Progenitor cell of endocrine pancreas (in vitro differentiated cells): ENCODE measurements around the gene NIPBL. TPM values are rescaled to one million over a fixed set of nuclear protein-coding genes. Genes with fewer than 3 reads are reported as not detected.

Source experiments
- DNase-seq: peaks from one replicate; pipeline ENCODE4 v3.0.0; 2021; ENCODE audit warnings: low spot score; ENCODE audit not compliant: unreplicated experiment
- H3K27ac Mint-ChIP-seq: 2 replicates; pipeline ENCODE4 v1.8.0; 2021; ENCODE audit warnings: mild to moderate bottlenecking, moderate library complexity, mixed read lengths
- H3K27me3 Mint-ChIP-seq: 2 replicates; pipeline ENCODE4 v1.8.0; 2021; ENCODE audit warnings: mixed read lengths
- H3K36me3 Mint-ChIP-seq: 2 replicates; pipeline ENCODE4 v1.8.0; 2022; ENCODE audit warnings: mixed read lengths; ENCODE audit not compliant: insufficient read depth
- H3K4me1 Mint-ChIP-seq: 2 replicates; pipeline ENCODE4 v1.8.0; 2021; ENCODE audit warnings: low read depth, mixed read lengths
- H3K4me3 Mint-ChIP-seq: 2 replicates; pipeline ENCODE4 v1.8.0; 2021; ENCODE audit warnings: low read depth, mild to moderate bottlenecking, moderate library complexity, mixed read lengths
- H3K9me3 Mint-ChIP-seq: 2 replicates; pipeline ENCODE4 v1.8.0; 2021; ENCODE audit warnings: low read depth, mixed read lengths
- CTCF ChIP-seq: fragments of 200-600 bp; sonication (generic); IDR thresholded peaks from one replicate; pipeline ENCODE4 v1.5.0; 2021; ENCODE audit warnings: antibody characterized with exemption, mild to moderate bottlenecking; ENCODE audit not compliant: unreplicated experiment
- total RNA-seq: library from RNA; stranded (reverse); gene quantifications from 2 replicates; pipeline ENCODE4 v1.2.1, GENCODE V29; 2021

NIPBL gene
- total RNA-seq, 1 donor from 2014 or later: 85.6 TPM

- H3K4me1 Mint-ChIP-seq: peaks cover 19% of the 10 kb centered on the region
- no peaks in the 10 kb centered on the region for H3K9me3 Mint-ChIP-seq
- H3K27ac Mint-ChIP-seq: no peak overlapping the region
- H3K4me3 Mint-ChIP-seq: no peak overlapping the region
- TF ChIP-seq CTCF: no peak
- DNase-seq: no peak
- H3K36me3 Mint-ChIP-seq: peaks cover 1% of the 10 kb centered on the region
- no peaks in the 10 kb centered on the region for H3K27me3 Mint-ChIP-seq
Measured at GRCh38 chr5:36949593-36949992, 73.0 kb downstream of the NIPBL start.

GRCh38 chr5:36950586-36951457, 74.3 kb downstream of the NIPBL start:
- TF ChIP-seq CTCF: no peak
- H3K4me1 Mint-ChIP-seq: peaks cover 19% of the 10 kb centered on the region
- H3K36me3 Mint-ChIP-seq: peaks cover 6% of the 10 kb centered on the region
- no peaks in the 10 kb centered on the region for H3K9me3 Mint-ChIP-seq
- H3K27ac Mint-ChIP-seq: no peak overlapping the region
- DNase-seq: no peak
- no peak overlapping the region for H3K4me3 Mint-ChIP-seq
- H3K27me3 Mint-ChIP-seq: no peaks in the 10 kb centered on the region

GRCh38 chr5:36953043-36953442, 76.5 kb downstream of the NIPBL start:
- peaks cover 15% of the 10 kb centered on the region for H3K36me3 Mint-ChIP-seq
- no peaks in the 10 kb centered on the region for H3K27me3 Mint-ChIP-seq
- no peak for TF ChIP-seq CTCF
- no peak overlapping the region for H3K4me3 Mint-ChIP-seq
- H3K4me1 Mint-ChIP-seq: peaks cover 19% of the 10 kb centered on the region
- H3K9me3 Mint-ChIP-seq: peaks cover 2% of the 10 kb centered on the region
- DNase-seq: no peak
- H3K27ac Mint-ChIP-seq: no peak overlapping the region

GRCh38 chr5:36957953-36958537, 81.5 kb downstream of the NIPBL start:
- Mint-ChIP-seq H3K4me1 (peaks cover 9% of the 10 kb centered on the region), H3K36me3 (peaks cover 20% of the 10 kb centered on the region), H3K27ac (peak overlapping the region; percentile 71)

More at GRCh38 chr5:36957953-36958537, 81.5 kb downstream of the NIPBL start:
- TF ChIP-seq CTCF: no peak
- Mint-ChIP-seq H3K27me3 (no peaks in the 10 kb centered on the region), H3K4me3 (no peak overlapping the region), H3K9me3 (peaks cover 2% of the 10 kb centered on the region)
- DNase-seq: no peak
